Measurements from ENCODE around the gene JPH4. TPM values are rescaled to one million over a fixed set of nuclear protein-coding genes. Genes with fewer than 3 reads are reported as not detected.

The JPH4 gene
- total RNA-seq, 2 donors from 2014 or later = 0.21 to 0.84 TPM

- intact Hi-C loops (cut with DNase I, micrococcal nuclease) = no loop called here
- DNase-seq (no peak), ATAC-seq (no peak)
Observed at GRCh38 chr14:23520899-23521533, 57.6 kb downstream of the JPH4 start.

GRCh38 chr14:23518709-23519108 lies 59.9 kb downstream of the JPH4 start:
- intact Hi-C loops (cut with DNase I, micrococcal nuclease) = no loop called here
- no peak for ATAC-seq
- no peak for DNase-seq

Other genes with a start within 250 kb of the JPH4 start
- 1 to 10 TPM; 2.7 to 8.0 TPM for gene SLC22A17, start 225.9 kb downstream of the JPH4 start, total RNA-seq
- 1 to 10 TPM; 1.1 to 3.1 TPM for gene EFS, start 213.6 kb downstream of the JPH4 start, total RNA-seq
- gene IL25, start 206.0 kb downstream of the JPH4 start, total RNA-seq = not detected
- gene CMTM5, start 201.7 kb downstream of the JPH4 start, total RNA-seq = 1 to 10 TPM in 1 of 2 donors, not detected in 1; 1.6 TPM
- gene MYH6, start 170.5 kb downstream of the JPH4 start, total RNA-seq = not detected
- not detected for gene MYH7, start 143.1 kb downstream of the JPH4 start, total RNA-seq
- 10 to 100 TPM; 22.2 to 24.1 TPM for gene NGDN, start 109.1 kb downstream of the JPH4 start, total RNA-seq
- gene ZFHX2, start 27.0 kb downstream of the JPH4 start, total RNA-seq = 1 to 10 TPM in 1 of 2 donors, under 1 TPM in 1; 0.49 to 1.9 TPM
- 10 to 100 TPM; 15.7 to 16.6 TPM for gene THTPA, start 22.5 kb downstream of the JPH4 start, total RNA-seq
- 100 to 1,000 TPM; 159 to 174 TPM for gene AP1G2, start 11.0 kb downstream of the JPH4 start, total RNA-seq
- gene DHRS2, start 57.6 kb upstream of the JPH4 start, total RNA-seq = under 1 TPM; 0.22 to 0.34 TPM

Data from left colon (tissue), 2 donors.